Activated CD4-positive, CD25-positive, alpha-beta regulatory T cell treated with anti-CD3 and anti-CD28 coated beads, Interleukin-2, amount 50 U/mL, for 24 hours (primary cell): Measurements from ENCODE around the gene PPFIA1.
A peak's percentile ranks its signal among the peaks of the same experiment; 100 is the strongest.

Experiments
- ATAC-seq, 2 donors: fragments of 150-1000 bp; cut with Tn5 transposase; one replicate each; pipeline ENCODE4 v1.10.0; 2021; ENCODE audit warnings: mild to moderate bottlenecking in 1 of 2, moderate library complexity in 1 of 2

Gene PPFIA1

DNA sequence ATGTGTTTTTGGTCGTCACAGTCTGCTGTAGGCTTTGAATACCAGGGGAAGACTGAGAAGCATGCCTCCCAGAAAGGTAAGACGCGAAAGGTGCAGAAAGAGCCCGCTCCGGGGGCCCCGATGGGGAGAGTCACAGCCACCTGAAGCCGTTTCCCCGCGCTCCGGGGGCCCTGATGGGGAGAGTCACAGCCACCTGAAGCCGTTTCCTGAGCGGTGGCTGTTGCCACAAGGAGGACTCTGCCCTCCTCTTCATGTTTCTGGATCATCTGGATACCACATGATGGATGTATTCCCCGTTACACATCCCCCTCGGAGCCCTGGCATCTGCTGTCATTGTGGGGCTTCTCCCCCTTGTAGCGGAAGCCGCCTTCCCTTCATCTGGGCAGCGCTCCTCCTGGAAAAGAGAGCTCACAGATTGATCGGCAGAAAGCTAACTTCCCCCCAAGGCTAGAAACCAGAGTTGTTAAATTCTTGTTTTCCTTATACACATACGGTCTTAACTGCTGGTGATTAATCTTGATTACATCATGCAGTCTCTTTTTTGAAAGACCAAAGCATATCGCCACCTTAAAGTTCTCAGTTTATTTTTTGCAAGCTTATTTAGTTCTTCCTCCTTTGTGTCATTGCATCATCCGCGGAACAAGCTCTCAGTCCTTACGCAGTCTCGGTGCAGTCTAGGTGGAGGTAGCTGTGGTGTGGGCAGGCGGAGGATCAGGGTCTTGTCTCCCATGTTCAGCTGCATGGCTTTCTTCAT lies 145.3 kb downstream of the PPFIA1 start:
- no peak for ATAC-seq

DNA sequence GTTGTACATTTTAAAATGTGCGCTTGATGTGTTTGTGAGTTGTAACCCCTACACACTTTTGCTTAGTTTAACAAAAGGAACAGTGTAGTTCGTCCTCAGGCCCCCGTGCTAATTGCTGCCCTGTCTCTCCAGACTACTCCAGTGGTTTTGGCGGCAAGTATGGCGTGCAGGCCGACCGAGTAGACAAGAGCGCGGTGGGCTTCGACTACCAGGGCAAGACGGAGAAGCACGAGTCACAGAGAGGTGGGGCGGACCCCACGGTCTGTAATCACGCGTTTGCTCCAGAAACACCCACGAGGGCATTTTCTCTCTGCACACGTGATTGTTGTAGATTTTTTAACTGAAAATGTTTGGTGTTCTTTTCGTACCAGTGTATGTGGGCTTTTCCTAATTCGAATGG lies 146.4 kb downstream of the PPFIA1 start:
- no peak for ATAC-seq

DNA sequence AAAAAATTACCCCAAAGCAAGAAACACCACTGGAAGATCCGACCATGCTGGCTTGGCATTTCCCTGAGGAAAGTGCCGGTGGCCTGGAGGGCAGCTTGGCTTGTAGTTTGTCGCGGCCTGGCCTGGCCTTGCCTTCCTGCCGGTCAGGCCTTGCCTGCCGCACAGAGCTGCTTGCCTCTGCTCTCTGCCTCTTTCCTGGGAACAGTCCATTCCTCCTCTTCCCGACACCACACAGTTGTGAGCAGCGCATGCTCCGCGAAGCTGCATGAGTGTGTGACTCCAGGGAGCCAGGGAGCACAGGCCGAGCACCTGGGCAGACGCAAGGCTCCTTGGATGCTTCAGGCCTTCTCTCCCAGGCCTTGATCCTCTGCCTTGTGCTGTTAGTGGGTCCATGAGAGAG lies 147.6 kb downstream of the PPFIA1 start:
- ATAC-seq: no peak

DNA sequence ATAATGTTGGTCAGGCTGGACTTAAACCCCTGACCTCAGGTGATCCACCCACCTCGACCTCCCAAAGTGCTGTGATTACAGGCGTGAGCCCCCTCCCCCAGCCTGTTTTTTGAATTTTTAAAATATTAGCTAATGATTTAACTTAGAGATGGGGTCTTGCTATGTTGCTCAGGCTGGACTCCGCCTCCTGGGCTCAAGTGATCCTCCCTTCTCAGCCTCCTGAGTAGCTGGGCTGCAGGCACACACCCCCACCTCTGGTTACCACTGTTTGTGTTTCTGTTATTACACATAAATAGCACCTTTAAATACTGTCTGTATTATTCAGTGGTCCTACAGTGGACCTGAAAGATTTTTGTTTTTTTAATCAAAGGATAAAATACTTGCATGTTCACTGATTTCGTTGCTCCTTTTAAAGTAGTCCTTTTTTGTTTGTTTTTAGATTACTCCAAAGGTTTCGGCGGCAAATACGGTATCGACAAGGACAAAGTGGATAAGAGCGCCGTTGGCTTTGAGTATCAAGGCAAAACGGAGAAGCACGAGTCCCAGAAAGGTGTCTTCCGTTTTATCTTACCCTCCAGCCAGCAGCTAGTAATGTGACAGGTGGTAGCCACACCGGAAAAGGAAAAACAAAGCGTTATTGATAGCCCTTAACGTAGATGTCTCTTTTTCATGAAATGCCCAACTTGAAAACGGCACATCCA lies 149.0 kb downstream of the PPFIA1 start:
- no peak for ATAC-seq

DNA sequence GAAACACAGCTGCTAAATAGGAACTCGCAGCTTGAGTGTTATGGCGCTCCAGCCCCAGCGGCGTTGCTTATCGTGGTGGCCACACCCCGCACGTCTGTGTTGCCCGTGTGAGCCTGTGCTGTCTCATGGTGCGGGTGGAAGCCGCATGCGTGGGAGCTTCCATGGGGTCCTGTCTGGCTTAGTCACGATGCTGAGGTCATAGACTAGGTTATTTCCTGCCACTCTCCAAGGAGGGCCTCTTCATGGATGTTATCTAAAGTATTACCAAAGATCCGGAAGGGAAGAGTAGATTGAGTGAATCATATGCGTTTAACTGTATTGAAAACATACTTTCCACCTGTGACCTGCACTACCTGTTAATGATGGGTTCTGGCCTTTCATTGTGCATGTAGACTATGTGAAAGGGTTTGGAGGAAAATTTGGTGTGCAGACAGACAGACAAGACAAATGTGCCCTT lies 149.5 kb downstream of the PPFIA1 start:
- ATAC-seq: no peak

DNA sequence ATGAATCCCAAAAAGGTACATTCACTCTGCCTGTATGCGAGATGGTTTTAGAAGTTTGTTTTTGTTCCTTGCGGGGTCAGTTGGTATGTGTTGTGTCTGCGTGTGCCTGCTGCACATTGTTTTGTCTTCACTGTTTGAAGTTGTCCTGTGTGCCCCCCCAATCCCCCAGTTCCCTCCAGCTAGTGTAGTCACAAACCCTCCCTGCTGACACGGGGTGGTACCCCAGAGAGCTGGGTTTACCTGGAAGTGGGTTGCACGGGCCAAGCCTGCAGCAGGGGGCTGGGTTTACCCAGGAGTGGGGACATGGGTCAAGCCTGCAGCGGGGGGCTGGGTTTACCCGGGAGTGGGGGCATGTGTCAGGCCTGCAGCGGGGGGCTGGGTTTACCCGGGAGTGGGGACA lies 150.0 kb downstream of the PPFIA1 start:
- no peak for ATAC-seq

DNA sequence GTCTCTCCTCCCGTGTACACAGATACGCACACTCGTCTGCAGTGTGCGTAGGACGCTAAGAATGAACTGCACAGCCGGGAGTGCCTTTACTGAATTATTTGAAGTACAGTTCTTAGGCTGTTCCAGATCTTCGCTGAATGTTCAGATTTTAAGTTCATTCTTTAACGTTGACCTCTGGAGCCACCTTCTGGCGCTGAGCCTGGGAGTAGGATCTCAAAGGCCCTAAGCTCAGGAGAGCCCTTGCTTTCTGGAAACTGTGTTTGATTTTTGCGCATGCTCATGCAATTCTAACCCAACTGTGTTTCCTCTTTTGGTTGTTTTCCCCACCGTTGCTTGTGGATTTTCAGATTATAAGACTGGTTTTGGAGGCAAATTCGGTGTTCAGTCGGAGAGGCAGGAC lies 150.6 kb downstream of the PPFIA1 start:
- ATAC-seq: no peak

DNA sequence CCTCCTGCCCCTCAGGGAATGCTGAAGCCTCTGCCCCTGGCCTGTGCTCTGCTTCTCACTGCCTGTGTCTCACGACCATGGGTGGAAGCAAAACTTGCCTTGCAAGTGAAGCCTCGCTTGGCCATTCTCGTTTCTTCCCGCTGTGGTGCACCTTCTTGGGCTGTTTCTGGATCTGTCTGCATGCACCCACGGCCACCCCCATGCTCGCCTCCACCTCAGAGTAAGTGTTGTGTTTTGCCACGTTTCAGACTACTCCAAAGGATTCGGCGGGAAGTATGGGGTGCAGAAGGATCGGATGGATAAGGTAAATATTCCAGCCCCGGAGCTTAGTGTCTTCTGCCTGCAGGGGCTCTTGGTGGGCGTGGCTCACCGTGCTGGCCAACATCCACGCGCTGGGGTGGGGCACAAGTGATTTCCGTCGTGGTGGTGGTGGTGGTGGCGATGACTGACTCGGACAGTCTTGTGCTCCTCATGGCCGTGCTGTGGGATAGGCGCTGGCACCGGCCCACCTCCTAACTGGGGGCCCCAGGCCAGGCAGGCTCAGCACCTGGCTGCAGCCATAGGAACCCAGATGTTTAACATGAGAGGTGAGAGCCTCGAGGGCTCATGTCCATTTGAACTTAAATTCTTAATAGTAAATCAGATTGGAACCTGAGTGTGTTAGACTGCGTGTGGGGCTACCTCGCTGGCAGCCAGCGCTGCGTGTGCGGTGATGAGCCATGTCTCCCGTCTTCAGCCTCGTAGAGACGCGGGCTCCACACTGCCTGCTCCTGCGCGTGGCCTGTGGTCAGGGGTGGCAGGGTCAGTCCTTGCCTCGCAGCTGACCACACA lies 152.4 kb downstream of the PPFIA1 start:
- ATAC-seq: no peak

DNA sequence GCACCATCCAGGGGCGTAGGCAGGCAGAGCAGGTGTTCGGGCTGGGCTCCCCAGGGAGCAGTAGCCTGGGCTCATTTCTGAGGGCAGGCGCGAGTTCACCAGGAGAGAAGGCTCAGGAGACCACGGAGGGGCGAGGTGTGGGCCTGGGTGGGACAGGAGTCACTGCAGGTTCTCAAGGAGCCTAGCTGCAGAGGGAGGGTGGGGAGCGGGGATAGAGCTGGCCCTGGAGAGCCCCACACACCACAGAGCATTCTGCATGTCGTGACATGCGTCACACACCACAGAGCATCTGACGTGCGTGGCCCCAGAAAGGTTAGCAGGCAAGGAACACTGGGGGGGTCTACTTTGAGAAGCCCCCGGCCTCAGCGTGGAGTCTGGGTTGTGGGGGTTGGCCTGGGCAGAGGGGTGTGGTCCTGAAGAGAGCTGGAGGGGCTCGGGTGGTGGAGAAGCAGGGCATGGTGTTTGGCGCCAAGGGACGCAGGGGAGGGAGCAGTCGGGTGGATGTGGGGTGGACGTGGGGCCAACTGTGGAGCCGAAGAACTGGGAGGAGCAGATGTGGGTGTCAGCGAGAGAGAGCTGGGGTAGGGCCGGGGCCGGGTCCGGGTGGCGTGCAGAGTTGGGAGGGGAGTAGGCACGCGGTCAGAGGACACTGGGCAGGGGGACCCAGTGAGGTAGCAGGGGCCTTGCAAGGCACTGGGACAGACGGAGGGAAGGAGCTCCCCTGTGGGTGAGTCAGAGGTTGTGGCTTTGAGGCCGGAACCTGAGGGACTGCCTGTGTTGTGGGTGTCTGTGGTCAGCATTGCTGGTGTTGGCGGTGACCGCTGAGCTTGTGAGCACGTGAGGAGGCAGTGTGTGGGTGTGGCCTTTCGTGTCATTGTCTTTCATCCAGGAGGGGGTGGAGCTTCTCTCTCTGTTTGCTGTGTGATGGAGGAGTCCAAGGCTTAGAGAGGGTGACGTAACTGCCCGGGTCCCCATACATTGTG lies 153.3 kb downstream of the PPFIA1 start:
- ATAC-seq: peak; percentile 26 to 56

DNA sequence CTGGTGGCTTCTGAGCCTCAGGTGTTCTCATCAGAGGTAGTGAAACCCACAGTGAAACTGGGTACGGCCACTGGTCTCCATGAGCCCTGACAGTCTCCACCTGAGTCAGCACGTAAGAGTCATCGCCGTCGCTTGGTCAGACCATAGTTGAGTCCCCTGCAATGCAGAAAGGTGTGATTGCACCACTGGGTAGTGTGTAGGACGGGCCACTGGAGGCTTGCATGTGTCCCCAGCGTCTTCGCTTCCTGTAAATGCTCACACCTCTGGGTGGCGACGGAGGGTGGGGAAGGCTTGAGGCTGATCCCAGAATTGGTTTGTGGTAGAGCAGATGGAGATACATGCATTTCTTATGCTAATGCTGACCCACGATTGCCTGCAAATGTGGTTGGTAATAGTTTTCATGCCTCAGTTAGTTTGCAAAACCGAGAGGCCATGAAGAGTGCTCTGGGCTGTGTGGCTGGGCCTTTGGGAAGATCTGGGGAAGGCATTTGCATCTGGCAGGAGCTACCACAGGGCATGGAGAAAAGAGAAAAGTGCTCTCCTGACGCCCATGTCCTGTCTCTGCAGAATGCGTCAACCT lies 154.4 kb downstream of the PPFIA1 start:
- ATAC-seq: no peak

DNA sequence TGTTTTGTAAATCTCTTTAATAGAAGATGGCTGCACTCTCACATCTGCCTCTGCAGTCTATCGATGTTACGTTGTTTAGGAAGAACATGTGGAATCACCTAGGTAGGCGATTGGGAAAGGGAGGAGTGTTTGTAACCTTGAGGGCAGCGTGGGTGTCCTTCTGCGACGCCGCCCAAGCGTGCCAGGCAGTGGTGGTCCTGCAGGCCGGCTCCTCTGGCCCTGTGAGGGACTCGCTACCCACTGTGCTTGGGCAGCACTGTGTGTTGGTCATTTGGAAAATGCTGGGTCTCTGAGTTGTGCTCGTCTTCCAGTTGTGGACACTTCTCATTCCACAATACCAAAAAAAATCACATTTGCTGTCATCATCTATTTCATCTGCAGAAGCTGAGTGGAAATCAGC lies 156.9 kb downstream of the PPFIA1 start:
- no peak for ATAC-seq

DNA sequence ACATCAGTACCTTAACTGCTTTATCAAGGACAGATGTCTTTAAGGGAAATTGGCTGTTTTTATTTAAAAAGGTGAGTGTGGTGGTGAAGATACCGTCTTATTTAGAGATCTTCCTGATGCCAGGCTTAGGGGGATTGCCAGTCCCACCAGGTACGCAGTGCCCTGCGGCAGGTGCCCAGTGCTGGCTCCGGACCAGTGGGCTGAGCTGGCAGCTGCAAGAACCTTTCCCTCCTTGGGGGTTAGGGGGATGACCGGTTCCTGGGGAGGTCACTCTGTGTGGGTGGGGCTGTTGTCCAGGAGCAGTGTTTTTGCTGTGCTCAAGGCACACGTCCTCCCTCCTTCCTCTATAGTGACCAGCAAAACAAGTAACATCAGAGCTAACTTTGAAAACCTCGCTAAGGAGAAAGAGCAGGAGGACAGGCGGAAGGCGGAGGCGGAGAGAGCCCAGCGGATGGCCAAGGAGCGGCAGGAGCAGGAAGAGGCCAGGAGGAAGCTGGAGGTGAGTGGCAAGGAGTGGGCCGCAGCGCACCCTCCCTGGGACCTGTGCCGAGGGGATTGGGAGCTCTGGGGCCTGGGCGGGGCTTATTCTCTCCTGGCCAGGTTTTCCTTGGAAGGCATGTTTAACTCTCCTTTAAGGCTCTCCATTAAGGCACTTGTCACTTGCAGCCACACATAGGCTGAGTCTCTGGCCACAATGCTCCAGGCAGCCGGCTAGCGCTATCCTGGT lies 158.4 kb downstream of the PPFIA1 start:
- ATAC-seq: no peak

DNA sequence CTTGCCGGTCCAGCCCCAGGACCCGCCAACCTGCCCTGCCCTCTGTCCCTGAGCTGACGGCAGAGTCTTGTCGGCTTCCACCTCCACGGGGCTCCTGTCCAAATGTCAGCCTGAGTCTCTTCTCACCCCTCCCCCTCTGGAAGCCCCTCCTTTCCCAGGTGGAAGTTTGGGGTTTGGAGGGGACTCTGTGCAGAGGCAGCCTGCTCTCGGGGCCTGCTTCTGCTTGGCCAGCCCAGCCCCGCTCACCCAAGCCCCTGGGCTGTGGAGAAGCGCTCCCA lies 158.9 kb downstream of the PPFIA1 start:
- no peak for ATAC-seq

DNA sequence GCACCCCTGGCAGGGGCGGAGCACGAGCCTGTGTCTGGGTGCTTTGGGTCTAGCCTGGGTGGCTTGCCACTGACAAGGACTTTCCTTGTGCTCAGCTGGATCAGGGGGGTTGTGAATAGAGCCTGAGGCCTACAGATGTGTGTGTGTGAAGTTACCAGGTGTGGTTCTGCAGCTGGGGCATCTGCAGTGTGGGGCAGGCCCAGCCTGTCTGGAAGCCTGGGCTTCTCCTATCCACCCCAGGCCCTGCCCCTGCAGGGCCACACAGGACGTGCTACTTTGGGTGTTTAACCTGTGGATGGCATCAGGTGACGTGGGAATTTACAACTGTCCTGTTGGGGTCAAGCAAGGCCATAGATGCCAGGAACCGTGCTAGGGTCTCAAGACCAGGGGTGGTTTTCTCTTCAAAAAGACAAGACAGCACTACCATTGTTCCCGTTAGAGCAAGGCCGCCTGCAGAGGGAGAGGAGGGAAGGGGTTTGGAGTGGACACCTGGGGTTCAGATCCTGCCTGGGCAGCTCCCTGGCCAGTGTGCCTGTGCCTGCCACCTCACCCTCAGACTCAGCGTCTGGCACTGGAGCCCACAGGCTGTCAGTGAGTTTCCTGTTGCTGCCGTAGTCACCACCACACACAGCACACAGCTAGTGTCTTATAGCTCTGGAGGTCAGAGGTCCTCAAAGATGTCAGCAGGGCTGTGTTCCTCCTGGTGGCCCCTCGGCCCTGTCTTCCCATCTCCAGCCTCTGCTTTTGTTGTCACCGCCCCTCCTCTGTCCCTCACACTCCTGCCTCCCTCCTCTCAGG lies 159.4 kb downstream of the PPFIA1 start:
- ATAC-seq: no peak

DNA sequence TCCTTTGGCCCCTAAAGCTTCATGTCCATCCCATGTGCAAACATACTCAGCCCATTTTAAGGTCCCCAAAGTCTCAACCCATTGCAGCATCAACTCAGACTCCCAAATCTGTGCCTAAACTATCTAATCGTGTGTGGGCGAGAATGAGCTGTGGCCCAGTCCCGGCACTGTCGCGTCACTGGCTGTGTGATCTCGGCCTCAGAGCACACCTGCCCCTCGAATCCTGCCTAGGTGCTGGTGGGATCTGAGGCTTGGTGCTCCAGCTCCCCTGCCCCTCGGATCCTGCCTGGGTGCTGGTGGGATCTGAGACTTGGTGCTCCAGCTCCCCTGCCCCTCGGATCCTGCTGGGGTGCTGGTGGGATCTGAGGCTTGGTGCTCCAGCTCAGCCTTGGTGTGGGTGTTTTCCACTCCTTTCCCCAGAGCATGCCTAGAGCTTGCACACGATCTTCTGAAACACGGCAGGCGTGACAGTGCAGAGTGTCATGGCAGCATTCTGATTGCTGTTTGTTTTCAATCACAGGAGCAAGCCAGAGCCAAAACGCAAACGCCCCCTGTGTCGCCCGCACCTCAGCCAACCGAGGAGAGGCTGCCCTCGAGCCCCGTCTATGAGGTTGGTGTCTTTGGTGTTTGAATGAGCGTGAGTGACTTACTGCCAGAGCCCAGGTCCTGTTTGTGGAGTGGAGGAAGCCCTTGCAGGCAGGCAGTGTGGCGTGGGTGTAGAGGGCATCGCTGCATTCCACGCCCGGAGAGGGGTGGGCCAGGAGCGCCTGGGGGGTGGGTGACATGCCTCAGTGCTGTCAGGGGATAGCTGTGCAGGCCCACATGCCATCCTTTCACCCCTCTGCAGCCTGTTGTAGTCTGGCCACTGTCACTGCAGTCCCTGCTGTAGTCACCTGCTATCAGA lies 160.4 kb downstream of the PPFIA1 start:
- ATAC-seq: no peak

DNA sequence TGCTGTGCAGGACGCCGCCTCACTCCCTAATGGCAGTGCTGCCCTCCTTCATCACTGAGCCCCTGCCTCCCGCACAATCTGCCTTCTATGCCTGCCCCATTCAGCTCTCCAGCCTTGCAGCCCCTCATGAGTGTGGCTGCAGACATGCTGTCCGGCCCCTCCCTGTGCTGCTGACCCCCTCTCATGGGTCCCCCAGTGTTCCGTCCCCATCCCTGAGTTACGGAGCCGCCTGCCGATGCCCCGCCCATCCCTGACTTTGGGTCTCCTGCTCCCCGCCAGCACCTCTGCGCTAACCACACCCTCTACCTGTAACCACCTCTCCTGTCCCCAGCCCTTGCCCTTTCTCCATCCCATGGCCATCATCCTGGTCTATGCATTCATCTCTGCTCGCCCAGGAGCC lies 161.1 kb downstream of the PPFIA1 start:
- ATAC-seq: no peak

DNA sequence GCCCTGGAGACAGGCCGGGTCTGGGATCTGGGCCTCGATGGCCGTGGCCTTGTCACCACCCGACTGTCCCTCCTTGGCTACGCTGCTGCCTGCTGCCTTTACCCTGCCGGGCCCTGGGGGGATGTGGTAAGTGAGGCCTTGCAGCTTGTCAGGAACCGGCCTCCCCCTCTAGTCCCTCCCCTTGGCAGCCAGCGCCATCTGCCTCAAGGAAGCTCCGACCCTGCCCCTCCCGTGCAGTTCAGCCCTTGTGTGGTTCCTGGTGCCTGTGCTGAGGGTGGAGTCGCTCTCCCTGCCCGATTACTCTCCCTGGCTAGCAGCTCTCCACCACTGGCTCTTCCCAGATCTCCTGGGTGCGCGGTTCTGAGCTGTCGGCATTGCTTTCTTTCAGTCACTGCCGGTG lies 161.6 kb downstream of the PPFIA1 start:
- no peak for ATAC-seq

DNA sequence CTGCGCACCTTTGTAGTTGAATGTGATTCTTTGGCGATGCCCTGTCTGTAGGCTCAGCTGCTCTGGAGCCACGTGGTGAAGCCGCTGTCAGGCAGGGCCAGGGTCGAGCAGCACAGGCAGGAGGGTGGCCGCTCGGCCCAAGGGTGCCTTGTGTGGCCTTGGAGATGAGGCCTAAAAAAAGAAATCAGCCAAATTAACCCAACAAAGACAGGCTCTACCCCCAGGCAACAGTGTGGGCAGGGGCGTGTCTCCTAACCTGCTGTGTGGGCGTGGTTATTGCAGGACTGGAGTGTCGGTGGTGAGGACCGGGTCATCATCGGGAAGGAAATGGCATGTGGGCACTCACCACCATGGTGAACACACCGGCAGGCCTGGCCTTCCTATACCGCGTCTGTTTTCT lies 162.1 kb downstream of the PPFIA1 start:
- no peak for ATAC-seq

DNA sequence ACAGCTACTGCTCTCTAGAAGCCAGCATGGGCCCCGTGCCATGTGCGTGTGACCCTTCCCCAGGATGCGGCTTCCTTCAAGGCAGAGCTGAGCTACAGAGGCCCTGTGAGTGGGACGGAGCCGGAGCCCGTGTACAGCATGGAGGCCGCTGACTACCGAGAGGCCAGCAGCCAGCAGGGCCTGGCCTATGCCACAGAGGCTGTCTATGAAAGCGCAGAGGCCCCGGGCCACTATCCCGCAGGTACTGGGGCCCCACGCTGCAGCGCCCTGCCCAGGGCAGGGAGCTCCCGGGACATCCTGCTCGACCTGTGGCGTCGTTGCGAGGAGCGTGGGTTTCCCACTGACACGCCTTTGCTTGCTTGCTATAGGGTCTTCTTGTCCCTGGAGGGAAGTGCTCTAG lies 162.5 kb downstream of the PPFIA1 start:
- no peak for ATAC-seq

DNA sequence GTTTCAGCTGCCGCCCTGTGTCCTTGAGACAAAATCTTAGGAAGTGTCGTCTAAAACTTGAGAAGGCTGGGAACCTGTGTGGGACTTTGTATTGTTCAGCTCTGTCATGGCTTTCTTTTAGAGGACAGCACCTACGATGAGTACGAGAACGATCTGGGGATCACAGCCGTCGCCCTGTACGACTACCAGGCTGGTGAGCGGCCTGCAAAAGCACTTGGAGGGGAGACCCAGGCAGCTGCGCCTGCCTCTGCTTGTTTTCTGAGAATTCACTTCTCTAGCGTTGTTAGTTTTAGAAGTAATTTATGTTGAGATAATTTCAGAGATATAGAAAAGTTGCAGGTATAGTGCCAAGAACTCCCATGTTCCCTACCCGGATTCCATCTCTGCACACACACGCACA lies 163.0 kb downstream of the PPFIA1 start:
- ATAC-seq: no peak
